Raji (cell line): ENCODE results near the gene DAB1.

Source experiments
- POLR2A ChIP-seq: IDR thresholded peaks from 2 replicates; pipeline ENCODE4 v1.6.1; 2011; ENCODE audit warnings: low read depth, low read length, control low read depth; ENCODE audit not compliant: insufficient read depth

The DAB1 gene

GRCh38 chr1:57164584-57164983, 259.3 kb downstream of the DAB1 start:
- no peak for TF ChIP-seq POLR2A

- TF ChIP-seq POLR2A, result no peak
Measured at GRCh38 chr1:57163789-57164188, 260.1 kb downstream of the DAB1 start.

GRCh38 chr1:57163325-57163724, 260.5 kb downstream of the DAB1 start:
- TF ChIP-seq POLR2A, result no peak

GRCh38 chr1:57162607-57163261, 261.1 kb downstream of the DAB1 start:
- TF ChIP-seq POLR2A, result no peak

GRCh38 chr1:57160594-57160993, 263.3 kb downstream of the DAB1 start:
- no peak for TF ChIP-seq POLR2A

GRCh38 chr1:57158604-57158998, 265.3 kb downstream of the DAB1 start:
- no peak for TF ChIP-seq POLR2A

GRCh38 chr1:57157818-57158603, 265.8 kb downstream of the DAB1 start:
- TF ChIP-seq POLR2A, result no peak

- no peak for TF ChIP-seq POLR2A
Measured at GRCh38 chr1:57156907-57157306, 267.0 kb downstream of the DAB1 start.

GRCh38 chr1:57146100-57146499, 277.8 kb downstream of the DAB1 start:
- no peak for TF ChIP-seq POLR2A

- TF ChIP-seq POLR2A, result no peak
Measured at GRCh38 chr1:57142999-57143398, 280.9 kb downstream of the DAB1 start.

GRCh38 chr1:57142169-57142568, 281.7 kb downstream of the DAB1 start:
- TF ChIP-seq POLR2A, result no peak

- no peak for TF ChIP-seq POLR2A
Measured at GRCh38 chr1:57138432-57139078, 285.3 kb downstream of the DAB1 start.

GRCh38 chr1:57137980-57138379, 285.9 kb downstream of the DAB1 start:
- TF ChIP-seq POLR2A, result no peak

- TF ChIP-seq POLR2A, result no peak
Measured at GRCh38 chr1:57134803-57135202, 289.1 kb downstream of the DAB1 start.

- TF ChIP-seq POLR2A, result no peak
Measured at GRCh38 chr1:57133686-57134085, 290.2 kb downstream of the DAB1 start.
